Ovary (tissue), 10 donors: Measurements from ENCODE around the gene COMMD2. TPM values are rescaled to one million over a fixed set of nuclear protein-coding genes. Genes with fewer than 3 reads are reported as not detected.

Source experiments
- DNase-seq, 5 donors: peaks; one replicate each; pipeline ENCODE4 v3.0.0-alpha.2; 2019 to 2020
- H3K27ac ChIP-seq, 2 donors: fragments of 200-600 bp; one replicate each; pipeline versions ENCODE4 v1.5.1 to v1.8.0; 2019 to 2022
- H3K27me3 ChIP-seq: fragments of 200-600 bp; one replicate; pipeline ENCODE4 v1.8.0; 2022
- H3K36me3 ChIP-seq: fragments of 200-600 bp; sonication (generic); one replicate; pipeline ENCODE4 v1.5.1; 2019
- H3K4me1 ChIP-seq: one replicate; pipeline ENCODE4 v1.8.1; 2013; ENCODE audit warnings: mild to moderate bottlenecking, moderate library complexity; ENCODE audit not compliant: insufficient read depth
- H3K4me3 ChIP-seq: fragments of 200-600 bp; sonication (generic); one replicate; pipeline ENCODE4 v1.5.1; 2017
- H3K9me3 ChIP-seq, 2 donors: fragments of 200-600 bp in 1 of 2; sonication (generic) in 1 of 2; one replicate each; pipeline versions ENCODE4 v1.5.1 to v1.8.1; 2013 to 2019; ENCODE audit warnings: mild to moderate bottlenecking in 1 of 2, moderate library complexity in 1 of 2
- EP300 ChIP-seq: sonication (generic); formaldehyde crosslinking; IDR thresholded peaks from one replicate; pipeline ENCODE4 v1.6.1; 2017; ENCODE audit warnings: antibody characterized with exemption
- POLR2A ChIP-seq: fragments of 450-650 bp; IDR thresholded peaks from one replicate; pipeline ENCODE4 v1.6.1; 2017; ENCODE audit warnings: antibody characterized with exemption, mild to moderate bottlenecking, moderate library complexity
- WGBS, 3 donors: extraction: QIAGEN DNeasy Blood & Tissue Kit in 1 of 3; methylation state at CpG; one replicate each; pipeline versions ENCODE4 v1.1.5 to v1.1.7; 2013 to 2017; 5-methylcytosine and 5-hydroxymethylcytosine counted together
- intact Hi-C, 4 donors: fragments of 100-400 bp; cut with DNase I; formaldehyde crosslinking; loops; one replicate each; pipeline versions ENCODE4 v1.11.0 to v1.15.1; 2022 to 2023
- long read RNA-seq, 3 donors: library from polyadenylated mRNA in 2 of 3; unstranded in 2 of 3; transcript quantifications; one replicate each; pipeline ENCODE4 v2.0.0 and lab custom pipeline, GENCODE V29; 2021 to 2026
- polyA plus RNA-seq, 2 donors: library from polyadenylated mRNA; stranded (reverse); fragments of 200-250 nt in 1 of 2; fragments of 350-450 nt in 1 of 2; fragmentation: Illumina TruSeq in 1 of 2; extraction: RNeasy Lipid Tissue Mini Kit (QIAGEN cat#74804) in 1 of 2; gene quantifications; one replicate each; pipeline ENCODE4 v1.2.3, GENCODE V29; 2013 to 2014
- total RNA-seq, 7 donors: library from RNA; depleted of rRNA in 2 of 7; stranded (reverse); fragments of >200 nt in 2 of 7; fragmentation: NEBNext Ultra II Directional in 3 of 7; extraction: Animal tissue kit (Norgen Biotek cat#: 25700) in 3 of 7; gene quantifications; one replicate each; pipeline versions ENCODE4 v1.1.0 to v1.2.4, GENCODE V29; 2016 to 2023
- TF ChIP-seq, protein P1 (sequence below), 3 donors: fragments of 450-650 bp in 2 of 3; fragments of 200-600 bp in 1 of 3; IDR thresholded peaks; one replicate each; pipeline versions ENCODE4 v1.5.1 to v1.8.0; 2016 to 2022; ENCODE audit warnings: antibody characterized with exemption in 3 of 3, mild to moderate bottlenecking in 1 of 3
- donor health status: DM: no; HTN: no; CAD: no; lungs with moderate emphysema.
- donor health status: DM: no; HTN: no; CAD: no.
- donor health status: Bipolar disorder and iron deficiency.
- donor health status: DM: yes; HTN: yes; CAD: no.
- donor health status: DM: no; HTN: no; CAD: no.
- donor health status: DM: yes; HTN: yes; CAD: no.

Gene COMMD2
- total RNA-seq (10 to 100 TPM; 19.8 to 40.9 (median 35.2) TPM), polyA plus RNA-seq (10 to 100 TPM; 15.6 to 31.2 TPM)
- long read RNA-seq, donor 1, transcript COMMD2-207 (6 exons, 885 nt) = minor isoform, 5 of 92 reads
- long read RNA-seq, donor 1, transcript COMMD2-203 (5 exons, 3,706 nt) = major isoform, 64 of 92 reads
- long read RNA-seq, donor 1, transcript COMMD2-201 (4 exons, 739 nt) = minor isoform, 12 of 92 reads
- long read RNA-seq, donor 1, partial matches to known transcripts = 1 of 92 reads
- long read RNA-seq, donor 1, other reads (novel, unspliced or antisense) = 9 of 92 reads
- long read RNA-seq, donor 2, transcript COMMD2-203 (5 exons, 3,706 nt) = major isoform, 17 of 23 reads
- long read RNA-seq, donor 2, transcript COMMD2-201 (4 exons, 739 nt) = minor isoform, 5 of 23 reads
- long read RNA-seq, donor 2, partial matches to known transcripts = 0 of 23 reads
- long read RNA-seq, donor 2, other reads (novel, unspliced or antisense) = 0 of 23 reads
- long read RNA-seq, donor 3, transcript COMMD2-203 (5 exons, 3,706 nt) = major isoform, 49 of 57 reads
- long read RNA-seq, donor 3, partial matches to known transcripts = 0 of 57 reads
- long read RNA-seq, donor 3, other reads (novel, unspliced or antisense) = 4 of 57 reads

- H3K36me3 ChIP-seq = no peaks in the 10 kb centered on the region
- WGBS, 3 donors = 0 to 1% (median 0%) methylated on average over 52 of the region's 52 CpGs
- intact Hi-C loops = no loop called here
- peak; percentile 64 to 83 (median 72) for DNase-seq
- TF ChIP-seq, protein P1, sequence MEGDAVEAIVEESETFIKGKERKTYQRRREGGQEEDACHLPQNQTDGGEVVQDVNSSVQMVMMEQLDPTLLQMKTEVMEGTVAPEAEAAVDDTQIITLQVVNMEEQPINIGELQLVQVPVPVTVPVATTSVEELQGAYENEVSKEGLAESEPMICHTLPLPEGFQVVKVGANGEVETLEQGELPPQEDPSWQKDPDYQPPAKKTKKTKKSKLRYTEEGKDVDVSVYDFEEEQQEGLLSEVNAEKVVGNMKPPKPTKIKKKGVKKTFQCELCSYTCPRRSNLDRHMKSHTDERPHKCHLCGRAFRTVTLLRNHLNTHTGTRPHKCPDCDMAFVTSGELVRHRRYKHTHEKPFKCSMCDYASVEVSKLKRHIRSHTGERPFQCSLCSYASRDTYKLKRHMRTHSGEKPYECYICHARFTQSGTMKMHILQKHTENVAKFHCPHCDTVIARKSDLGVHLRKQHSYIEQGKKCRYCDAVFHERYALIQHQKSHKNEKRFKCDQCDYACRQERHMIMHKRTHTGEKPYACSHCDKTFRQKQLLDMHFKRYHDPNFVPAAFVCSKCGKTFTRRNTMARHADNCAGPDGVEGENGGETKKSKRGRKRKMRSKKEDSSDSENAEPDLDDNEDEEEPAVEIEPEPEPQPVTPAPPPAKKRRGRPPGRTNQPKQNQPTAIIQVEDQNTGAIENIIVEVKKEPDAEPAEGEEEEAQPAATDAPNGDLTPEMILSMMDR (IDR thresholded peaks at IDR 0.05) = peak in 1 of 3 donors; percentile 24
- TF ChIP-seq EP300 (no peak), POLR2A (peak; percentile 44)
- H3K27me3 ChIP-seq = no peaks in the 10 kb centered on the region
- peak within 1 kb of the TSS in 1 of 2 donors; percentile 51 for H3K27ac ChIP-seq
- H3K4me1 ChIP-seq = no peaks in the 10 kb centered on the region
- peak within 1 kb of the TSS; percentile 81 for H3K4me3 ChIP-seq
- H3K9me3 ChIP-seq = no peaks in the 10 kb centered on the region
These were observed at the start of gene COMMD2 for GRCh38 chr3:149752051-149752787. Gene COMMD2 (minus strand): TSS chr3:149752489. CDS start chr3:149752444, 45 bp downstream.

- Histone ChIP-seq H3K4me3 (no peak overlapping the region), H3K4me1 (no peaks in the 10 kb centered on the region), H3K27ac (no peak overlapping the region), H3K27me3 (no peaks in the 10 kb centered on the region), H3K36me3 (no peaks in the 10 kb centered on the region), H3K9me3 (no peaks in the 10 kb centered on the region)
- no peak for DNase-seq
- intact Hi-C loops = loop anchor here in 1 of 4 donors (10.0 kb wide), 1 partner anchor 307 kb away; no protein-coding TSS in a partner anchor
- TF ChIP-seq POLR2A = no peak
- TF ChIP-seq, protein P1 (IDR thresholded peaks at IDR 0.05) = no peak
- no peak for TF ChIP-seq EP300
- 66 to 75% (median 67%) methylated on average over 5 of the region's 5 CpGs for WGBS, 3 donors
These were observed 49.4 kb upstream of the COMMD2 start for GRCh38 chr3:149801639-149802038.

- Histone ChIP-seq H3K27ac (no peak overlapping the region), H3K36me3 (no peaks in the 10 kb centered on the region), H3K27me3 (no peaks in the 10 kb centered on the region), H3K9me3 (no peaks in the 10 kb centered on the region), H3K4me3 (no peak overlapping the region), H3K4me1 (no peaks in the 10 kb centered on the region)
- no peak for DNase-seq
- TF ChIP-seq POLR2A = no peak
- TF ChIP-seq, protein P1 (IDR thresholded peaks at IDR 0.05) = no peak
- intact Hi-C loops = loop anchor here in 1 of 4 donors (10.0 kb wide), 1 partner anchor 306 kb away; no protein-coding TSS in a partner anchor
- WGBS, 3 donors = 69 to 86% (median 79%) methylated on average over 1 of the region's 1 CpG
These were observed 48.9 kb upstream of the COMMD2 start for GRCh38 chr3:149801195-149801594.

DNA sequence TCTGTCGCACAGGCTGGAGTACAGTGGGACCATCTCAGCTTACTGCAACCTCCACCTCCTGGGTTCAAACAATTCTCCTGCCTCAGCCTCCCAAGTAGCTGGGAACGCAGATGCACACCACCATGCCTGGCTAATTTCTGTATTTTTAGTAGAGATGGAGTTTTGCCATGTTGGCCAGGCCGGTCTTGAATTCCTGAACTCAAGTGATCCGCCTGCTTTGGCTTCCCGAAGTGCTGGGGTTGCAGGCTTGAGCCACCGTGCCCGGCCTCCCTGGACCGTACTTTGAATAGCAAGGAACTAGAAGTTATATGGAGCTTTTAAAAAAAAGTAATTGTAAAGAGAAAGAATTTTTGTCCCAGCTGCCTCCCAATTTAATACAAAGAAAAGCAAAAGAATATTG is 48.4 kb upstream of the COMMD2 start:
- DNase-seq = no peak
- Histone ChIP-seq H3K4me3 (no peak overlapping the region), H3K9me3 (no peaks in the 10 kb centered on the region), H3K36me3 (no peaks in the 10 kb centered on the region), H3K27me3 (no peaks in the 10 kb centered on the region), H3K27ac (no peak overlapping the region), H3K4me1 (no peaks in the 10 kb centered on the region)
- intact Hi-C loops = loop anchor here in 1 of 4 donors (10.0 kb wide), 1 partner anchor 306 kb away; no protein-coding TSS in a partner anchor
- TF ChIP-seq, protein P1 (IDR thresholded peaks at IDR 0.05) = no peak
- no peak for TF ChIP-seq EP300
- no peak for TF ChIP-seq POLR2A
- 85 to 89% (median 88%) methylated on average over 8 of the region's 8 CpGs for WGBS, 3 donors
